ENCODE measurements around the gene IER2. TPM values are rescaled to one million over a fixed set of nuclear protein-coding genes. Genes with fewer than 3 reads are reported as not detected.

The IER2 gene
- total RNA-seq, 1 experiment from 2014 or later = 14.6 TPM

DNA sequence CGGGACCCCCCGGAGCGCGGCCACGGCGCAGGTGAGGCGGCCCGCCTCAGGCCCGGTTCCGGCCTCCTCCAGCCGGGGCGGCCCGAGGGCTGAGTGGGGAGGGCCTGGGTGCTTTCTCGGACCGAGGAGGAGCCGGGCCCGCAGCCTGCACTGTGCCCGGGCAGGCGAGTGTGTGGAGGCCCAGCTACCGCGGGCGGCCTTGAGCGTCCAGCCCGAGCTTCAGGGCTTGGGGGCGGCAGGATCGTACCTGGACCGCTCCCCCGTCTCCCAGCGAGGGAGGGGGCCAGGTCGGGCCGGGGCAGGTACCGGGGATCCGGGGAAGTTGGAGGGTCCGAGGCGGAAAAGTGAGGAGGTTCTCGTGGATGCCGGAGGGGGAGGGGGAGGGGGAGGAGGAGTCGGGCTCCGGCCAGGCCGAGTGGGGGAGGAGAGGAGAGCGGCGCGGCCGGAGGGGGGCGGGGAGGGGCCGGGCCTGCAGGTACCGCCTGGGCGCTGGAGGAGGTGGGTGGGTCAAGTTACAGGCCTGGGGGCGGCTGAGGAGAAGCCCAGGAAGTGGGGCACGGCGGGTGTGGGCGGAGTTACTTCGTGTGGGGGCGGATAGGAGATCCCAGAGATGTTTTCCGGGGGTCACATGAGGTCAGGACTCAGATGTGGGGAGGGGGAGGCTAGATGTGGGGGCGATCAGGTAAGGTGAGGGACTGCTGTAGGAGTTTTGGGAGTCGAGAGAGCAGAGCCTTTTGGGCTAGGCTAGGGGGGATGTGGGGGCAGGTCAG, 31.6 kb upstream of the IER2 start:
- peak; percentile 38 for DNase-seq (ENCODE audit: low spot score)

DNA sequence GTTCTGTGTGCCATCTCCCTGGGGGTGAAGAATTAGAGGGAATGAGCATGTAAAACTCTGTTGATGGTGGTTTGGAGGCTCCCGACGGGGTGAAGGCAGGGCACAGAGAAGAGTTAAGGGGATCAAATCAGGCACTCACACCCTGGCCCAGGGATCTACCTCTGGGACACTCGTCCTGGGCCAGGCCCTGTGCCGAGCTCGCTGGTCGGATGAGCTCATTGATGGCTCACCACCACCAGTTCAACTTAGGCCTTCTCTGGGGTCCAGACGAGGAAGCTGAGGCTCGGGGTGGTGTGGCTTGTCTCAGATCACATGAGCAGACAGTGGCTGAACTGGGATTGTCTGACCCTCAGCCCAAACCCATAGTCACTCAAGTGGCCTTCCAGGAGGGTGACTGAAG, 30.6 kb upstream of the IER2 start:
- no peak for DNase-seq (ENCODE audit: low spot score)

DNA sequence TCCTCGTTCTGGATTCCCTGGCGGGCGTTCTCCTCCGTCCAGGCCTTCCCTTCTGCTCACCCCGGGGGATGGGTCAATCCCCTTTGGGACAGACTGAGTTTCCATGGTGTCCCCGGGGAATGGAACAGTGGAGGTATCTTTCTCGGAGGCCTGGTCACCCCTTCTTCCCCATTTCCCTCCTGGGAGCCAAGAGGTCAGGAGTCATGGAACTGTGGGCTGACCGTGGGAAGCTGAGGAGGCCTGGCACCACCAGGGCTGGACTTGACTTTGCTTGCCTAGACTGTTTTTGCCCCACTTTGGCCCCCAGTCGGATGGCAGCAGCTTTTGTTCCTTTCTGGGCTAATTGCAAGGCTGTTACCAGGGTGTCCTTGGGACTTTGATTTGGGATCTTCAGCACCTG, 30.2 kb upstream of the IER2 start:
- DNase-seq (ENCODE audit: low spot score) = no peak

DNA sequence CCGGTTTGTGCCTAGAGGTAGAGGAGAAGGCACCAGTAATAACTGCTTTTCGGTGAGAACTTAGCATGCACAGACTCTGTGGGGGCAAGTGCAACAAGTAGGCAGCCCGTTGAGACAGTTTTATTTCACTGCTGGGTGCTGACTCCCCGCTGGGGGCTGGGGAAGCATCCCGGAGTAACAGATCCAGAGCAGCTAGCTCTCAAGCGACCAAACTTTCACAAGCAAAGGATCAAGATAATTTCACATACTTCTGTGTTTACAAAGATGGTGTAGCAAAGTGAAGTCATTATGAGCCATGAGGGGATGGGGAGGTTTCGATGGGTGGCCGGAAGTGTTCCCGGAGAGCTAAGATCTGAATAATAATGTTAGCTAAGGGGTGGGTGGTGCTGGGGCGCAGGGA, 29.4 kb upstream of the IER2 start:
- no peak for DNase-seq (ENCODE audit: low spot score)

DNA sequence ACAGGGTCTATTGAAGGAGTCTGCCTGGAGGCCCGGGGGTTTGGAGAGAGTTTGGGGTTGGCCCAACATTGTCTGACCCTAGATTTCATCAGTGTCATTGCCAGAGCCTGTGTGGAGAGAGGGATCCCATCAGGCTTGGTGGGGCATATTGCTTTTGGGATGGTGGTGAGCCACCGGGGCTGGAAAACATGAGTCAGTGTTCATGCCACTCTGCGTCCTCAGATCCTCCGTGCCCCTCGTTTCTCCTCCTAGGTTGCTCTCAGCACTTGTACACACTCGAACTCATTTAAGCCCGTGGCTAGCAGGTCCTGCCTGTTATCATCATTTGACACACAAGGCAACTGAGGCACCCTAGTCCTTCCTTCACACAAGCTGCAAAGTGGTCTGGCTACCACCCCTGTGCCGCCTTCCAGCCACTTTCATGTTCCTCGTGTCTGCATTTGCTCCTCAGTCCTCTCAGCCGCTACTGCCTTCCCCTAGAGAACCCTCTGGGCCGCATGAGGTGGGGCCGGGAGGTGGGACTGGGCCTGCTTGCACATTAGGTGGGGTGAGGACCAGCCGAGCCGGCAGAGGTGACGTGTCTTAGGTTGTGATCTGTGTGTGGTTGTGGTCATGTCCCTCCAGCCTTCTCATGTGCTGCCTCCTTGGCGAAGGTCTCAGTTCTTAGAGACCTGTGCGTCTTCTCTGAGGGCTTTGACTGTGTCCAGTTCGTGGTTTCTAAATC, 28.5 kb upstream of the IER2 start:
- no peak for DNase-seq (ENCODE audit: low spot score)

DNA sequence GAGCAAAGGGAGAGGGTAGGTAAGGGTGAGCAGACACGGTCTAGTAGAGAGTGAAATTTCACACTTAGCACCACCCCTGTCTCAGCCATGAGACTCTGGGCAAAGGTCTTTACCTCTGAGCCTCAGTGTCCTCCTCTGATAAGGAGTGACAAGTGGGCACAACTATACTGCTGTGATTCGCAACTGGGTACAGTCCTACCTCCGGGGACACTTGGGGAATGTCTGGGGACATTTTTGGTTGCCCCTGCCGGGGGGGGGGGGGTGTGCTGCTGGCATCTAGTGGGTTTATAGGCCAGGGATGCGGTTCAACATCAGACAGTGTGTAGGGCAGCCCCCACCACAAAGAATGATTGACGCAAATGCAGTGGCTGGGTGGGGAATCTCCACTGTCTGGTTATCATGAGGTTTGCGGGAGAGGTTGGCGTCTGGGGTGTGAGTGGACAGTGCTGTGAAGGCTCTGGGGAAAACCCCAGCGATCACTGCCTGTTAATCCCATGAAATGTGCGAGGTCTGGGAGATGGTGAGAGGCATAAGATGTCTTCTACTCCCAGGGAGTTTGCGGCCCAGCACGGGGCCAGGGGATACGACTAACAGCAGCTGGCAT, 27.8 kb upstream of the IER2 start:
- no peak for DNase-seq (ENCODE audit: low spot score)

DNA sequence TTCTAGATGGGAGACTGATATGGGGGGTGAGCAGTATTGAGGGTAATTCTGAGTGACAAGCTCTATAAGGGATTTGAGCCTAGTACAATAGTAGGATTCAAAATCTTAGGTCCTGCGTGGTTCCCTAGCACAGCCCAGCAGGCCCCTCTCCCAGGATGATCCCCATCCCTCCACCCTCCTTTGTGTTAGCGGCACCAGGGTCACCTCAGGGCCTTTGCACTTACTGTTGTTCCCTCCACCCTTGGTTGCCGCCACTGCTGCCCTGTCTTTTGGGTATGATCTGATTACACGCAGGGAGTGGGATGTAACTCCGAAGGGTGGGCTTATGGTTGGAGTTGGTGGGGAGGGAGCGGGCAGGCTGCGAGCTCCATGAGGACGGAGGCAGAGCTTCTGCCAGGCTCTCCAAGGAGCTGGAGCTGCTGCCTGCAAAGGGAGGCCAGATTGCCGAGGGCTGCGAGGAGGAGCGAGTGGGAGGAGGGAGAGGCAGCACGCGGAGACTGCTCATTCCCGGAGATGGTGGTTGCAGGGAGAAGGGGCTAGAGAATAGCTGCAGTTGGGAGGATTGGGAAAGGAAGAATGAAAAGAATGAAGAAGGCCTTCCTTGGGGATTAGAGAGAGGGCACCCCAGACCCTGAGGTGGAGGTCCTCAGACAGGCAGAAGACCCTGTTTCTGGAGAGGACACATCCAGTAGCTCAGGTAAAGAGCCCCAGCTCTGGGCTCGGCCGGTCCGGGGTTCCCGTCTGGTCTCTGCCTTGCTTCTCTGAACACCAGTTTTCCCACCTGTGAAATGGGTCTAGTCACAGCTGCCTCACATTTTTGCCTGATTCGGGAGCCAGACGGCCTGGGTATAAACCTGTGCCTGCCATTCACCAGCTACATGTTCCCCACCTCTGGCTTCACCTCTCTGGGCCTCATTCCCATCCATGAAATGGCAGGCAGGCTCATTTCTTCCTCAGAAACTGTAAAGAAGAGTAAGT, 26.9 kb upstream of the IER2 start:
- no peak for DNase-seq (ENCODE audit: low spot score)

DNA sequence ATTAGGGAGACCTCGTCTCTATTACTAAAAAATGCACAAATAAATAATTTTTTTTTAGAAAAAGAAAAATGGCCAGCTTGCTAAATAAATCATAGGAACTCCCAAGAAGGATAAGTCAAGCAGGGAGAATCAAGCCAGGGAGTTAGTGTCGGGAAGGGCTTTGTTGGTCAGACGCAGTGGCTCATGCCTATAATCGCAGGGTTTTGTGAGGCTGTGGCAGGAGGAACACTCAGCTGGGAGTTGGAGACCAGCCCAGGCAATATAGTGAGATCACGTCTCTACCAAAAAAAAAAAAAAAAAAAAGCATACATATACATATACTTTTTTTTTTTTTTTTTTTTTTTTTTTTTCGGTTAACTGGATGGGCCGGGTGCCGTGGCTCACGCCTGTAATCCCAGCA, 23.2 kb upstream of the IER2 start:
- no peak for DNase-seq (ENCODE audit: low spot score)

DNA sequence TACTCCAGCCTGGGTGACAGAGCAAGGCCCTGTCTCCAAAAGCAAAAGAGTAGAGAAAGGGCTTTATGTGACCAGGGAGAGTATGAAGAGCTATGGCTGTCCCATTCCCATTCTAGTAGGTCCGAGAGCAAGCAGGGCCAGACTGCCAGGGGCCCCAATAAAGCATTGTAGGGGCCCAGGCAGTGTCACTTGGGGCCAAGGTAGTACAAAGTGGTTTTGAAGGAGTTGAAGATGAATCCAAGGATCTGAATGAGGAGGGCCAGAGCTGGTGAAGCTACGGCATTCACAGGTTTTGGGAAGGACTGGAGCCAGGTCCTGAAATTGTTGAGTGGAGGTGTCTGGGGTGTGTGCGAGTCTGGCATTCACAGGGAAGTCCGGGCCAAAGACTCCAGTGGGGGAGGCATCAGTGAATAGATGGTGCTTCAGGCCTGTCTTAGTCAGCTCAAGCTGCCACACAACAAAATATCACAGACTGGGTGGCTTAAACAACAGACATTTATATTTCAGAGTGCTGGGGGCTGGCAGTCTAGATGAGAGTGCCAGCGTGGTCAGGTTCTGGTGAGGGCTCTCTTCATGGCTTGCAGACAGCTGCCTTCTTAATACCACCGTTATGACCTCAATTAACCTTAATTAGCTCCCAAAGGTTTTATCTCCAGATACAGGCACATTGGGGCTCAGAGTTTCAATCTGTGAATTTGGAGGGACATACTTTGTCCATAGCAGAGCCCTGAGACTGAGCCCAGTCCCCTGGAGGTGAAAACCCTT, 22.2 kb upstream of the IER2 start:
- DNase-seq (ENCODE audit: low spot score) = no peak

DNA sequence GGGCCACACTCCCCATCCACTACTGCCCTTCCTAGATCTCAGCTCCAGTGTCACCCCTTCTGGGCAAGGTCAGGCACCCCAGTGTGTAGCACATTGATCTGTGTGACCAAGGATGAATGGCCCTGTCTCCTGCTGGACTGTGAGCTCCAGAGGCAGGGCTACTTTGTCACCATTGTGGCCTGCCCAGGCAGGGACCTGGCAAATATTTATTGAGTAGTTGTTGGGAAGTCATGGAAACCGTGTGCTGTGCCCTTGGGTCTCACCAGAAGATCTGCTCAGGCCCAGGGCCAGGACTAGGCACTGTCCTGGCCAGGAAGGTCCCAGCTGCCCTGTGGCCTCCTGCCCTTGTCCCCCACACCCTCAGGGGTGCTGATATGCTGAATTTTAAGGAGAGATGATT, 21.6 kb upstream of the IER2 start:
- no peak for DNase-seq (ENCODE audit: low spot score)

DNA sequence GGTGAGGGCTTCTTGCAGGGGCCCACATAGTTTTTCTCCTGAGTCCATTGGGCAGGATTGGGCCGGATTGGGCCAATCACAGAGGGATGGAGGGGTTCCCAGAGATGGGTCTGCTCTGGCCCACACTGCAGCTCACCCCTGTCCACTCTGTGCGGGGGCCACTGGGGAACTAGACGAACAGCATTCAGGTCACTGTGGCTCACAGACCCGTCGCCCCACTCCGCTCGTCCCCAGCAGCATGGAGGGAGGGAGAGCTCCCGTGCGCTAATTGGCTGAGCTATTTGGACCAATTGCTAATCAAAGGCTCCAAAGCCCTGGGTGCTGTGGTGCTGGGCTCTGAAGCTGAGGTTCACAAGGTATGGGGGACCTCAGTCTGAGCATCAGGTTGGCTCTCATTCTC, 20.8 kb upstream of the IER2 start:
- no peak for DNase-seq (ENCODE audit: low spot score)

DNA sequence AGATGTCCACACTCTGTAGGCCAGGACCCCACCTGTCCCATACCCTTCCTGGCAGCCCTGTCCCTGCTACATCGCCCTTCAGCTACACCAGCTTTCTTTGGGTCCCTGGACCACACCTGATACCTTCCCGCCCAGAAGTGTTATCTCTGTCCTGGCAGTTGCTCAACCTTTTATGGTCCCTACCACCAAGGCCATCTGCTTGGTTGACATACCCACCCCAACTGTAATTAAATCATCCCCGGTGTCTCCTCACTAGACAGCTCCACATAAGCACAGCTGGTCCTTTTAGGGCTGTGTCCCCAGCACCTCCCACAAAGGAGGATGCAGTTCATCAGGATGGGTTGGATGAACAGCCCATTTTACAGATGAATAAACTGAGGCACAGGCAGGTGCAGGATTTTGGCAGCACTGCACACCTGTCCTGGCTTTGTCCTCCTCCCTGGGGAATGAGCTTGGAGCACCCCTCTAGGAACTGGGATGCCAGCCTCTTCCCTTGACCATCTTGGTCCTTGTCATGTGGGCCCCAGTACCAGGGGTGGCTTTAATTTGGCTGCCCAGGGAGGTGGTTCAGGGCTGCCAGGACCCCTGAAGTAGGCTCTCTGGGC, 19.2 kb upstream of the IER2 start:
- DNase-seq (ENCODE audit: low spot score) = no peak

DNA sequence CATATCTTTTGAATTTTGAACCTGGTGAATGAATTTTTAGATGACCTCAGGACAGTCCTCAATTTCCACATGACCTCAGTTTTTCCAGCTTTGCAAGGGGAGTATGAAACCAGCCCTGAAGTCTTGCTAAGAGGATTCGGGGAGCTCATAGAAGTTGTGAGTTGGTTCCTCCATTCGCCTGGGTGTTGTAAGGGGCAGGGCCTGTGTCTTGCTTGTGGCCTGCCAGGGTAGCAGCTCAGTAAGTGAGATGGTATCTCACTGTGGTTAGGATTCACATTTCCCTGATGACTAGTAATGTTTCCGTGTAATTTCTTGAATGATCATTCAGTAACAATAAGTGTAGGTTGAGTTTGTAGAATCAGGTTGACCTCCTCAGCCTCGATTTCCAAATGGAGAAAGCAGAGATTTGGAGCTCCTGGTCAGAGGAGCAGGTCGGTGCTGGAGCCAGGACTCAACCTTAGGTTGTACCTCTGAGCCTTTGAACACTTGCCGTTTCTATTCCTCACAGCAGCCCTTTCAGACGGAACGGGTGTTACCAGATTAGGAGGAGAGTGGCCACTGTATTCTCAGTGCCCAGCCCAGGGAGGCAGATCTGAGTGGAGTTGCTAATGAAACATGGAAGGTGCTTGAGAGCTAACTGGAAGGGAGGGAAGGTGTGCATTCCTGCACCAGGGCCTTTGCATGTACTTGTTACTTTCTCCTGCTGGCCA, 17.6 kb upstream of the IER2 start:
- DNase-seq (ENCODE audit: low spot score) = no peak

DNA sequence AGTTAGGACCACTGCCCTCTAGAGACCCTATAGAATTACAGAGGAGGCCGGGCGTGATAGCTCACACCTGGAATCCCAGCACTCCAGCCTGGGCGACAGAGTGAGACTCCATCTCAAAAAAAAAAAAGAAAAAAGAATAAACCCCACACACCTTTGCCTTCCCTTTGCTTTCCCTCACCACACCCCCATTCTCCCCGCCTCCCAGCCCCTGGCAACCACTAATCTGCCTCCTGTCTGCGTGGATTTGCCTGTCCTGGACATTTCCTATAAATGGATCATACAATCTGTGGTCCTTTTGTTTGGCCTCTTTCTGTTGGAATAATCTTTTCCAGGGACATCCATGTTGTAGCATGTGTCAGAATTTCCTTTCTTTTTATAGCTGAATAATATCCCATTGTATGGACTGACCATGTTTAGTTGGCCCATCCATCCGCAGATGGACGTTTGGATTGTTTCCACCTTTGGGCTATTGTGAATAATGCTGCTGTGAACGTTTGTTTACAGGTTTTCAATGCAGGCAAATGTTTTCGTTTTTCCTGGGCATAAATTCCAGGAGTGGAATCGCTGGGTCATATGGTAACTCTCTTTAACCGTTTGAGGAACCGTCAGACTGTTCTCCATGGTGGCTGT, 16.9 kb upstream of the IER2 start:
- DNase-seq (ENCODE audit: low spot score) = no peak

DNA sequence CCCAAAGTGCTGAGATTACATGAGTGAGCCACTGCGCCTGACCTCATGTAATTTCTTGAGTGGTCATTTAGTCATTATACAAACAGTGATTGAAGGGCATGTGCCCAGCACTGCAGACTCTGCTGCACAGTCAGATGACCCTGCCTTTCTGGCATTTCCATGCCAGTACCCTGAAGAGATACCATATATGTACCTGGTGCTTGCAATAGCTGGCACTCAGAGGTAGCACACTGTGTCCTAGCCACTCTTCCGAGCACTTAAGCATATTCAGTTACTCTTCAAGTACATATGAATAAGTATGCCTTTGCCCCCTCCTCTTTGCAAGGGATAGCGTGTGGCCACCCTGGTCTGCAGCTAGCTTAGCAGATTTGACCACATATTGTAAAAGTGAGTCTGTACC, 15.6 kb upstream of the IER2 start:
- DNase-seq (ENCODE audit: low spot score) = no peak

DNA sequence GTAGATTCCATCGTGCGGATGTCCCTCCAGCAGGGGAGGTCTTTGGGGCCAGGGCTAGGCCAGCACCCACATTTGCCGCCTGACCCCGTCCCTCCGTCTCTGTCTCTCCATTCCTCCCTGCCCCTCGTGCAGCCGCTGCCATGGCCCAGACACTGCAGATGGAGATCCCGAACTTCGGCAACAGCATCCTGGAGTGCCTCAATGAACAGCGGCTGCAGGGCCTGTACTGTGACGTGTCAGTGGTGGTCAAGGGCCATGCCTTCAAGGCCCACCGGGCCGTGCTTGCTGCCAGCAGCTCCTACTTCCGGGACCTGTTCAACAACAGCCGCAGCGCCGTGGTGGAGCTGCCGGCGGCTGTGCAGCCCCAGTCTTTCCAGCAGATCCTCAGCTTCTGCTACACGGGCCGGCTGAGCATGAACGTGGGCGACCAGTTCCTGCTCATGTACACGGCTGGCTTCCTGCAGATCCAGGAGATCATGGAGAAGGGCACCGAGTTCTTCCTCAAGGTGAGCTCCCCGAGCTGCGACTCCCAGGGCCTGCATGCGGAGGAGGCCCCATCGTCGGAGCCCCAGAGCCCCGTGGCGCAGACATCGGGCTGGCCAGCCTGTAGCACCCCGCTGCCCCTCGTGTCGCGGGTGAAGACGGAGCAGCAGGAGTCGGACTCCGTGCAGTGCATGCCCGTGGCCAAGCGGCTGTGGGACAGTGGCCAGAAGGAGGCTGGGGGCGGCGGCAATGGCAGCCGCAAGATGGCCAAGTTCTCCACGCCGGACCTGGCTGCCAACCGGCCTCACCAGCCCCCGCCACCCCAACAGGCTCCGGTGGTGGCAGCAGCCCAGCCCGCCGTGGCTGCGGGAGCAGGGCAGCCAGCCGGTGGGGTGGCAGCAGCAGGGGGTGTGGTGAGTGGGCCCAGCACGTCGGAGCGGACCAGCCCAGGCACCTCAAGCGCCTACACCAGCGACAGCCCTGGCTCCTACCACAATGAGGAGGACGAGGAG, 14.8 kb upstream of the IER2 start:
- DNase-seq (ENCODE audit: low spot score) = no peak

DNA sequence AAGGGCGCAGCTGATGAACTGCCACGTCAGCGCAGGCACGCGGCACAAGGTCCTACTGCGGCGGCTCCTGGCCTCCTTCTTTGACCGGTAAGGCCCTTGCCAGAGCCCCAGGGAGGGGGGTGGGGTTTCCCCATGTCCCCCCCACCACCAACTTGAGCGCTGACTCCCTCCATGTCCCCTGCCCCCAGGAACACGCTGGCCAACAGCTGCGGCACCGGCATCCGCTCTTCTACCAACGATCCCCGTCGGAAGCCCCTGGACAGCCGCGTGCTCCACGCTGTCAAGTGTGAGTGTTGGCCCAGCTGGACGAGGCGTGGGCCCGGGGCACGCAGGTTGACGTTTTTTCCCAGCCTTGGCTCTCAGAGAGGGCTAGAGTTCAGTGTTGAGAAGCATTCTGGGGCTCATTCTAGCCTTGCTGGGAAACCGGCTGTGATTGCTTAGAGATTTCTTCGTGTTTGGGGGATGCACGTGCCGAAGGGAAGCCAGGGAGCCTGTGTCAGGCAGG, 12.9 kb upstream of the IER2 start:
- DNase-seq (ENCODE audit: low spot score) = no peak

Data from H4 (cell line).